ENCODE measurements around the gene NFASC.

NFASC gene

DNA sequence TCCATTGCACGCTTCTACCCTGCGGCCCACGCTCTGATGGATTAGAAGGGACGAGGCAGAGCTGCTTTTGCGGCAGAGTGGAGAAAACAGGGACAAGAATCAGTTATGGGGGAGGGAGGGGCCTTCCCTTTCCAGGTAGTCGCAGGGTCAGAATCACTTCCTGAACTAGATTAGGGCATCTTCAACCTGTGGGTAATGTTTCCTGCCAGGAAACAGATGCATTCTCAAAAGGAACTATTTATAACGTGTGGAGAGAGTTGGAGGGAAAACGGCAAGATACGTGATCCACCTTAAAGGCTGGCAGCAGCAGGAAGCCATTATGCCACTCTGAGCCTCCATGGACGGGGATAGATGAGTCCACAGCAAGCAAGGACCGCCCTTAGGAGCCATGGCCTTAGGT is 112.5 kb downstream of the NFASC start:
- DNase-seq (ENCODE audit: low read depth), result no peak

DNA sequence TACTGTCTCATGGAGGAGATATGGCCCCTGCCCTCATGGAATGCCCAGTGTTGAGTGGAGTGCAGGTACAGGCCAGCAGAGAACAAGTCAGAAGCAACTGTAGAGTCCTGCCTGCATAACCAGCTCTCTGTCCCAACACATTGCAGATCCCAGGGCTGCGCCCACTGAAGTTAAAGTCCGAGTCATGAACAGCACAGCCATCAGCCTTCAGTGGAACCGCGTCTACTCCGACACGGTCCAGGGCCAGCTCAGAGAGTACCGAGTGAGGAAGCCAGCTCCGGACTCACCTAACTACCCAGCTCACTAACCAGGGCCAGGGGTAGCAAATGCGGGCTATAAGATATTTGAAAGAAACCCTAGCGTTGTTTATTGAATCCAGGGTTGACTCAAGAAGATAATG is 113.2 kb downstream of the NFASC start:
- DNase-seq (ENCODE audit: low read depth), result no peak

DNA sequence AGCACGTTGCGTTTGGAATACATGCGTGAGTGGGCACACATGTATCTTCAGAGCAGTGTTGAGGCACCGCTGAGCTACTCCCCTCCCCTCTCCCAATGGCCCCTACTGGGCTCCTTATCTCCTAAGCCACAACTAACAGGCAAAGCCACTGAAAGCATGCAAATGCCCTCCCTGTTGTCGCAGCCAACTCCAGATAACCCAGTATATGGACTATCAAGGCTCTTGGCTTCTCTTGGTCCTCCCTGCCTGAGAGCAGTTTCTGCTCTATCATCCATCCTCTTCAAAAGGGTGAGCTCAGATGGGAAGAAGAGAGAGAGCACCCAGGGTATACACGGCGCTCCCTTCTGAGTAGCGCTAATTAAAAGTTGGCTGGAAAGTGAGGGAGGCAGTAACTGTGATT is 113.8 kb downstream of the NFASC start:
- DNase-seq (ENCODE audit: low read depth), result no peak

DNA sequence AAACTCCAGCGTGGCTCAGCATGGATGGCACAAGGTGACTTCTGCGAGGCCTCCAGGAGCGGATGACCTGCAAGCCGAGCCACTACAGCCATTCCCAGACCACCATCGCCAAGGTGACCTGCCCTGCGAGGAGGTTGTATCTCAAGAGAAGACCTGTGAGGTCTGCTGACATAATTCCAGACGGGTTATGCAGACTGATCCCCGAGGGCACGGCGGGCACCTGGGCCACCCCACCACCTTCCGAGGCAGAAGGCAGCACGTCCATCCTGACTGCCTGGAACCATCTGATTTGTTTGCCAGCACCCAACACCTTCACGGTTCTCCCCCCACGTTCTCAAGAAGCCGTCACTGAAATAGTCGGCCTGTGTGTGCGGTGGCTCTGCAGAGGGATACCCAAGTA is 115.5 kb downstream of the NFASC start:
- no peak for DNase-seq (ENCODE audit: low read depth)

DNA sequence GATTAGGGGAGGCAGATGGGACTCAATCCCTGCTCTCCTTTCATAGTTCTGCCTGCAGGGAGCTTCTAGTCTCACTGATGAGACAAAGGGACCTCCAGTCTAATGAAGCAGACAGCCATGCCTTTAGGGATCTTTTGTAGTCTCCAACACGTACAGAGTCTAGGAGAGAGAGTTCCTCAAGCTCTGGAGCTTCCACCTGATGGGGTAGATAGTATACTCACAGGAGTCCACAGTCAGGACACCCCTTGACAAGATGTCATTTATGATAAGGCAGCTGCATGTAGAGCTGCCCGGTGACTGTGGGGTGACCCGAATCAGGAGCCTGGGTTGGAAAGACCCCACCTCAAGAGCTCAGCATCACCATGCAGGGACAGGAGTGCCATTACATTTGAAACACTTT is 117.0 kb downstream of the NFASC start:
- no peak for DNase-seq (ENCODE audit: low read depth)

DNA sequence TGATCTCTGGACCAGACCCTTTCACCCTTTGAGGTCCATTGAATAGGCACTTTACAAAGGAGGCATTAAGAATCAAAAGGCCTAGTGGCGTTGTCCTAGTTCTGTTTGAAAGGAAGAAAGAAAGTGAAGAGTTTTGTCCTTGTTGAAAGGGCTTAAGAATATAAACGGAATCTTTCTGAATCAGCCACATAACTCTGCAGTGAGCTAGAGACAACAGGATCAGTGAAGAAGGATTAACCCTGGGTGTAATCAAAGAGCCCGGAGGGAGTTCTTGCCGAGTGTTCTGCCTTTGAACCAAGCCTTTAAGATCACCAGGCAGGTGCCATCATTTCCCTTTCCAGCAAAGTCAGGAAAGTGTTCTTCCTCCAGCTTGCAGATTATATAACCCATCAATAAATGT is 117.5 kb downstream of the NFASC start:
- no peak for DNase-seq (ENCODE audit: low read depth)

DNA sequence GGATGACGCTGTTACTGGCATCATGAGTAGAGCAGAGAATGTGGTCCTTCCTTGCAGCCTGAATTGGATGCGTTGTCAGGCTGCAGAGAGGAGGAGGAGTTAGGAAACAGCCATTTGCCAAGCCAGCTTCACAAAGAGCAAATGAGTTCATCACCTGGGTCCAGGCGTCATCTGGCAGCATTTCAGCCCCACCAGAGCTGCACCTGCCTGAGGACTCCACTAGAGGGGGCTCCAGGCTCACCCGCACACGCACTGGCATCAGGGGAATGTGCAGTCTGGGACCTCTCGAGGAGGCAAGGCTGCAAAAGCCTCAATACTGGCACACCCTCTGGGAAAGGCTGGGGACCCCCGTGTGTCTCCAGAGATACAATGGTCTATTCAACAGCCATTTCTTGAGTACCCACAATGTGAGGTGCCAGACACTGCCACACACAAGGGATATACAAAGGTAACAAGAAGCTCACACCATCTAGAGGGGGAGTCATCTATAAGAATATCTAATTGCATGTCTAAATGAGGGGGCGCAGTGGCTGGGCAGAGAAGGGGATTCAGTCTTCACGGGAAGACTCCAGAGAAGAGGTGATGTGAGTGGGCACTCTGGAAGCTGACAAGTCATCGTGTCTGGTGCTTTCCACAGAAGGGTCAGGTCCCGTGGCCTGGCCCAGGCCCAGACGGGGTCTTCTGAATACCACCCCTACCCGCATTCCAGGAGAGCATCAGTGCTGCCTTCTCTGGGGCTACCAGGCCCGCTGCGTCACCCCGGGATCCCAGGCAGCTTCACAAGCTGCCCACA is 118.8 kb downstream of the NFASC start:
- no peak for DNase-seq (ENCODE audit: low read depth)

DNA sequence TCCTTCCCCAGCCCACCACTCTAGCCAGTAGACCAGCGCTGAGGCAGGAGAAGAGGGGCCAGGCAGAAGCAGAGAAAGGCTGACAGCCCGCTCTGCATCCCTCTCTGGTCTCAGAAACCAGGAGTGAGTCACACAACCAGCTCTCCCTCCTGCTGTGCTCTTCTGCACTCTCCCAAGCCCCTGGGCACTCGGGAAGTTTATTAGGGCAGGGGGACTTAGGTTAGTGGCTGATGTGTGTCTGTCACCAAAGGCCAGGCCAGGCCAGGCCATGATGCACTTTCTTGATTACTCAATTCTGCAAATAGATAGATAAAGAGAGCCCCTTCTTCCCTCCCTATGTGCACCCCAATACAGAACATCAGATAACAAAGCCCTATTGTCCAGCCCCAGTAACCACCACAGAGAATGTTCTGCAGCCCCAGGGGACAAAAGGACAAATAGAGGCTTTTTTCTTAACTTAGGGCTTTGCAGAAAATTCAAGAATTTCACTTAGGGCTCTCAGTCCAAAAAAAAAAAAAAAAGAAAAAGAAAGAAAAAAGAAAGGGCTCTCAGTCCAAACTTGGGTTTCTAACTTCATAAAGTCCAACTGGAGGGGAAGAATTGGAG is 119.5 kb downstream of the NFASC start:
- DNase-seq (ENCODE audit: low read depth), result no peak

DNA sequence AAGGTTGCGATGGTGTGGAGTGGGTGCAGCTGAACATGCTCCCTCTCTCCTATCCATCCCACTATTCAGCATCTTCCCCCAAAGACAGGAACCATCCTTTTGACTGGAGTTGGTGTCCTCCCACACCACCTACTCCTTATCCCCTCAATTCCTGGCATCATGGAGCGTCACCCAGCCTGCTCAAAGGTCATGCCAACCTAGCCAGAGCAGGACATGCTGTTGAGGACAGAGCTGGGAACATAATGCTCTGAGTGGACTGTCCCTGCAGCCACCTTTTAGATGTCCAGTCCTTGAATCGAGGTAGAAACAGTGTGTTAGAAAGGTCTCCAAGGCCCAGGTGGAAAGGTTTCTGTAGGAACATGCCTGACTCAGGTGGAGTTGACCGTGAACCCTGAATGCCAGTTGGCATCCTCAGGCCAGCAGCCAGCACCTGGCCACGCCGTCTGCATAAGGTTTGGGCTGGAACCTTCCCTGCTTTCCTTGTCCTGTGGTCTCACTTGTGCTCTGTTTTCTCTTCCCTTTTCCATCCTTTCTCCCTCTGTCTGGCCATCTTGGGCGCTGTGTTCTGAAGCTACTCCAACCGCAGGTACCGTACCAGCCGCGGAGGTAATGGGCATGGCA is 120.2 kb downstream of the NFASC start:
- no peak for DNase-seq (ENCODE audit: low read depth)

DNA sequence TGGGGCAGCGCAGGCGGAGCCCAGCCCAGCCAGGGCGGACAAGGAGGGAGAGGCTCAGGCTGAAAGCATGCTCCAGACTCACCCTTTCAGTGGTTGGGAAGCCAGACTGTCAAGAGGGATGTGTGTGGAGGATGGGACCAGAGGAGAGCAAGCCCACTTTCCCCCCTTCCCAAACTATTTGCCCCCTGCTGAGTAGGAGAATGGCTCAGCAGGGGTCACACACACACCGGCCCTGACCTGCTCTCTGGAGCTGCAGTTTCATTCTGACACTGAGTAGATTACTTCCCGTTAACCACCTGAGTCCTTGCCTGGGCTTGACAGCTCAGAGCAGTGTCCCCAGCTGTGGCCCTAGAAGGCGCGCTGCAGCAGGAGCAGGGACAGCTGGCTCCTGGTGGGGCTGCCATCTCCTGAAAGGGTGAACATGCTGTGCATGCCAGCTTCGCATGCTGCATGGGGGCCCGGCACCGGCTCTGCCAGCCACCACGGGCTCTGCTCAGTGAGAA is 120.7 kb downstream of the NFASC start:
- DNase-seq (ENCODE audit: low read depth), result no peak

DNA sequence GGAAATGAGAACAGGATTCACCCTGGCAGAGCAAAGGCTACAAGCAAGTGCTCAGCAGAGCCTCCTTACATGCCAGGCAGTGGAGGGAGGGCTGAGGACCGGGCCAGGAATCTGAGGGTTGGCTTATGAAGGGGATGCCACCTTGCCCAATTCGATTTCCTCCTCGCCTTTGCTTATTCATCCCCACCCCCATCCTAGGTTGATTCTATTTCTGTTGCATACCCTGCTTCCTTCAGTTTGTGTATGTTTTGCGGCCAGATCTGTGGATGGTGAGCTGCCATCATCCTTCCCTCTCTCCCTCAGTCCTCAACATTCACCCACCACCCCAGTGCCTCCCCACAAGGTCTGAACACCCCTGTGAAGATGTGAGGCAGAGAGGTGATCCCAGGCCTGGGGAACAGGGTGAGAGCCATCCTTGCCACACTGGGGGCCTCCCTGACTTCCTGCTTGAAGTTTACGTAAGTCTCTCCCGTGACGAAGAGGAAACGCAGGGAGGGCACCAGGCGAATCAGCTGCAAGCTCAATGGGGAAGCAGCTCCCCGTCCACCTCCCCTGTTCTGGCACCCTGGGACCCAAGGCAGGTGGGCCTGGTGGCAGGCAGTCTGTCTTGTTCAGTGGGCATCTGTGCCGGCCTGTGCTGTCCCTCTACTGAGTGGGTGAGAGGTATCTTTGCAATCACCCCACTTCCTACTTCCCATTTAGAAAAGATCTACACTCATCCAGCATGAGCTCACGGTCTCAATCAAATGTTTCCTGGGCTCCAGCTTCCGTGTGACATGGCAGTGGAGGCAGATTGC is 121.7 kb downstream of the NFASC start:
- DNase-seq (ENCODE audit: low read depth), result no peak

DNA sequence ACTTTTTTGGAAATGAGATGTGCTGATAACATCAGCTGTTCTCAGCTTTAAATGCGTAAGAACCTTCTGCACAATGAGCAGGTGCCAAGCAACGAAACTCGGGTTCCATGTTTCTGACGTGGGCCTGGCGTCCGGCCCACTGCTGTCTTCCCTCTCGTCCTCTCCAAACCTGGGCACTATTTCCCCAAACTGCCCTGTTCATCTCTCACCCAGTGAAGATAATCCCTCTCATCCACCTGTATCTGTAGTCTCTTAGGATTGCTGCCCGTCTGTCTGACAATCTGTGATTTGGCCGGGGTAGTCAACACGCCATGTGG is 122.3 kb downstream of the NFASC start:
- no peak for DNase-seq (ENCODE audit: low read depth)

DNA sequence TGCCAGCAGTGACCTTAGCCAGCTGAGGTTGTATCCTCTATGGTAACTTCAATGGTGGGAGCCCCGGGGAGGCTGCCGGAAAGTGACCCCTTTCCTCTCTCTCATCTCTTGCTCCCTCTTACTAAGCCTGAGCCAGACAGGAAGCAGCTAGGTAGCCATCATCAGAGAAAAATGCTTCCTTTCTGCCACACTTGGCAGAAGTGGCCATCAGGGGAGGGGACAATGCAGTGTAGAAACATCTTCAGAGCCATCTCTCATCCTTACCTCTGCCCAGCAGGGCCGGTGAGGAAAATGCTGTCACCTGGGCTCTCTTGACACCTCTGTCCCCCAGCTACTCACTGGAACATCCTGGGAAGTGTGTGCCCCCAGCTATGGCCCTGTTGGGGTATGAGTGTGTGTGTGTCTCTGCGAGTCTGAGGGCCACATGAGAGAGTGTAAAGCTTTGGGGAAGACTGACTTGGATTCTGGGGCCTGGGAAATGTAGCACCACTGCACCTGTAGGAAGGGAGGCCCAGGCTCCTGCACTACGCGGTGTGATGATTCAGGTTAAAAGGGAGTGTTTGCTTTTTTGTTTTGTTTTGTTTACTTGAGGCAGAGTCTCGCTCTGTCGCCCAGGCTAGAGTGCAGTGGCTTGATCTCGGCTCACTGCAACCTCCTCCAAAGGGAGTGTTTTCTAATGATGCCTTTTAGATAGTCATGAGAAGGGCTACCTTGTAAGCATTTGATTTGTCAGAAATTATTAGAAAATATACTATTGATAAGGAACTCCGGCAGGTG is 123.6 kb downstream of the NFASC start:
- DNase-seq (ENCODE audit: low read depth), result no peak

DNA sequence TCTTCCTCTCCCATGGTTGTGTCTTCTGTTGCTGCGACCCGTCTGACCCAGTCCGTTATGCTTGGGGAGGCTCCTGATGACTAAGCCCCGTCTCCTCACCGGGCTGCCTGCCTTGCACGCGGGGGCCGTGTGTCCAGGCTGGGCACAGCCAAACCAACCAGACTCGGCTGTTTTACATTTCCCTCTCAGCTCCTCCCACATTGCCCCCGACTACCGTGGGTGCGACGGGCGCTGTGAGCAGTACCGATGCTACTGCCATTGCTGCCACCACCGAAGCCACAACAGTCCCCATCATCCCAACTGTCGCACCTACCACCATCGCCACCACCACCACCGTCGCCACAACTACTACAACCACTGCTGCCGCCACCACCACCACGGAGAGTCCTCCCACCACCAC is 126.3 kb downstream of the NFASC start:
- DNase-seq (ENCODE audit: low read depth), result no peak

DNA sequence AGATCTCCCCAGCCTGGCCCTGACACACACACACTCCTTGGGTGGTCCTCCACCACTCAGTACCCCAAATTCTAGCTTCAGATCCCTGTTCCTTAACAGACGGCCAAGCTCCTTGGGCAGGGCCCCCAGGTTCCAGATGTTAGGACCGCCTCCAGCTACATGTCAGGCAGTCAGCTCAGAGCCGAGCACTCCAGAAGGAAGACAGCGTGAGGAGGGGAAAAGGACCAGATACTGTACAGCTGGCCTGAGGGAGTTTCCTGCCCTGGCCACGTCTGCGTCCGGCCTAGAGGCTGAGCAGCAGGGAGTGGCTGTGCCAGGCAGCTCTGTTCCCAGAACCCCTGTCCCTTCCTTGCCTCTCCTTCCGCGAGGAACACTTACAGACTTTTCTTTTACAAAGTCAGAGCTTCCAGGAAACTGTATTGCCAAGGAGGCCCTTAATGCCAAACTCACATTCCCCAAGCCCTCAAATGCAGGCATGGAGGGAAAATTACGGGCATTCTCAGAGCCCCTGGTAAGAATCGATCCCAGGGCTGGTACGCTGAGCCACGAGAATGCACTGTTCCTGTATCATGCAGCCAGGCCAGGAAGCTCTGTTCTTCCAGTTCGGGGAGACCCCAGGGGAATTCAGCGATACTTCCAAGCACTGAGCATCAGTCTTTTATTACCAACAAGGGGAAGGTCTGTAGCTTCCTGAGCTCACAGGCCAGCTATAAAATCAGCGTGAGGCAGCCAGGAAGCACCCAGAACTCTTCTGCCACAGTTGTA is 127.1 kb downstream of the NFASC start:
- no peak for DNase-seq (ENCODE audit: low read depth)

DNA sequence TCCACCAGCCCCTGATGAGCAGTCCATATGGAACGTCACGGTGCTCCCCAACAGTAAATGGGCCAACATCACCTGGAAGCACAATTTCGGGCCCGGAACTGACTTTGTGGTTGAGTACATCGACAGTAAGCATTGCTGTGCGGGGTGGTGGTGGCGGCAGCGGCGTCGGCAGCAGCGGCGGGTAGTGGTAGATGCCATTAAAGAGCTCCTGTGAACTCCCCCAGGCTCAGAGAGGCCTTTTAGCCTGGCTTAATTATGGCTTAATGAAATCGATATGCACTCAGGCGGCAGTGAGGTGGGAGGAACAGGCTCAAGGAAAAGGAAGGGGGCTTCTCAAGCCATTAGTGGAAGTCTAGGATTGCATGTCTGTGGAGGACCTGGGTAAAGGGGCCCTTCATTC is 130.5 kb downstream of the NFASC start:
- no peak for DNase-seq (ENCODE audit: low read depth)

DNA sequence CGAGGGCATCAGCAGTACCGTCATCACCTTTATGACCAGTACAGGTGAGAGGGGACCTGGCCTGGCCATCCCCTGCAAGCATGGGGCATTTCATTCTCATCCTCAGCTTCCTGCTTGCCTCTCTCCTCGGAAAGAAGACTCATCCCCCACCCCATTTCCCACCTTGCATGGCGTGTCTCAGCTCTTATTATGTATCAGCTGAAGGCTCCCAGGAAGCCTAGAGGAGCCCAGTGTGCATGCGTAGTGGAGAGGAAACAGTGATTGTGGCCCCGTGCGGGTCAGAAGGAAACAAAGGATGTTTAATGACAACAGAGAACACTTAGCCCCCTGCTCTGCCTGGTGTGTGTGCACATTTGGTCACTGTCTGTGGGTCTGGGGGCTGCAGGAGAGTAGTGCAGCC is 132.0 kb downstream of the NFASC start:
- DNase-seq (ENCODE audit: low read depth), result no peak

DNA sequence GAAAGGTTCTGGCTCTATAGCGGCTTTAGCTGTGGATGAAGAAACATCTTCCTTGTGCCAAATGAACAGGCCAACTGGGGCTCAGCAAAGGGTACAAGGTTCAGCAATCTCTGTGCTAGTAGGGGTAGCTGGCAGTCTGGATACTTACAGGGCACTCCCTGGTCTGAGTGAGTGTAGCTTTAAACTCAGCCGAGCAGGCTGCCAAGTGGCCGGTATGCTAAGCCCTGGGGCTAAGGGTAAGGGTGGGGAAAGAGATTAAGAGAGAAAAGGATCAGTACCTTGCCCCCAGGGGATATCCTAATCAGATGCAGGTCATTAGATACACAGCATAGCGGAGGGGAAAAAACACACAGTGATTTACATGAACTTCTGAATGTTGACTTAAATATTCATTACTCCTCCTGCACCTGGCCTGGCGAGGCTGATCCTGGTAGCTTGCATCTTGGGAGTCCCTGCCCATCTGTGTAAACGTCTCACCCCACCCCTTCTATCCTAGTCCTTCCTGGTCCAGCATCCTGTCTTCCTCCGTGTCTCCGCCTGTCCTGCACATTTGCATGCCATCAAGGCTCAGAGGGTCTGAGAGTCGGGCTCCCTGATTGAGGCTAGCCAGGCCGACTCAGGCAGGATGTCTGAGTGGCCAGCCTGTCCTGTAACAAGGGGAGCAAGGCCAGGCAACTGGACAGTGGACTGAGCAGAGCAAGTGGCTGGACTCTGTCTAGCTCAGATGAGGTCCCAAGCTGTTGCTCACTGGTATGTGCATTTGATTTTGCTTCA is 132.9 kb downstream of the NFASC start:
- DNase-seq (ENCODE audit: low read depth), result no peak

DNA sequence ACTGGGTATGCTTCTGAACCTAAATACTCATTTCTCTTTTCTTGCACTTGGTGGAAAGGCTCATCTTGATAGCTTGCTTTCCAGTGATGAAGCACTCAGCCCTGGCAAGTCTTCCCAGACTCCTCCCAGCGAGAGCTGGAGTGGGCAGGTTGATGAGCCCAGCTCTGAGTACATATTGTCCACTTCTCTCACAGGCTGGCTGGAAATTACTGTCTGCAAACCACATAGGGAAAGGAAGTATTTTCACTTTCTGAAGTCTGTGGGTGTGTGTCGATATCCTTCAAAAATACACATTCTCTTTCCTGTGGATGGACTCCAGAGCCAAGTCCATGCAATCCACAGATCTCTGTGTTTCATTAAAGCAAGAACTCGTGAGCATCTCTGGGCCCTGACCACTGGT is 133.7 kb downstream of the NFASC start:
- DNase-seq (ENCODE audit: low read depth), result no peak

DNA sequence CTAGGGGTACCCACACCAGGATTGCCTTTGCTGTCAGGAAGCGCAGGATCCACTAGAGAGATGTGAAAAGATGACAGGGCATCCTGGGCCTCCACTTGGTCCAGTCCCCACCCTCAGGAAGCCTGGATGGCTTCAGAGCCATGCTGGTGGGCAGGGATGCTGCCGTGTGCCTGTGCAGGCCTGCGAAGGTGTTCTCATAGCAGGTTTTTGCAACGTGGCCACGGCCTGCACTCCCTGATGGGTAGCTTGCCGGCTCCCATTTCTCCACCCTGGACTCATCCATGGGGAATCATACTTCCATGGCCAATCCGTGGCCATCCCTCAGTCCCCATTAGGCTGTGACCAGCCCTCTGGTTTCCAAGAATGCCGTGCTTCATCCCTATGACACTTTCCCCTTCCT is 138.2 kb downstream of the NFASC start:
- no peak for DNase-seq (ENCODE audit: low read depth)
